IPS DF 6.9 (cell line): ENCODE measurements around the gene GDF2.

ENCODE experiments used
- DNase-seq: peaks from one replicate; pipeline ENCODE4 v3.0.0-alpha.2; 2013; ENCODE audit warnings: low read depth, low spot score
- H3K27ac ChIP-seq: one replicate; pipeline ENCODE4 v1.5.1; 2013; ENCODE audit warnings: low read length, control low read depth
- H3K27me3 ChIP-seq: 2 replicates; pipeline ENCODE4 v1.6.1; 2013; ENCODE audit warnings: mild to moderate bottlenecking, low read length; ENCODE audit not compliant: control insufficient read depth, insufficient read depth
- H3K36me3 ChIP-seq: 2 replicates; pipeline ENCODE4 v1.6.1; 2013; ENCODE audit warnings: low read length; ENCODE audit not compliant: control insufficient read depth, insufficient read depth
- H3K4me1 ChIP-seq: 2 replicates; pipeline ENCODE4 v1.6.1; 2013; ENCODE audit warnings: low read length; ENCODE audit not compliant: control insufficient read depth, insufficient read depth
- H3K4me3 ChIP-seq: 2 replicates; pipeline ENCODE4 v1.5.1; 2013; ENCODE audit warnings: mild to moderate bottlenecking, low read length
- H3K9me3 ChIP-seq: 2 replicates; pipeline ENCODE4 v1.6.1; 2013; ENCODE audit warnings: low read length, inconsistent platforms; ENCODE audit not compliant: control insufficient read depth, insufficient read depth
- WGBS: extraction: QIAGEN DNeasy Blood & Tissue Kit; methylation state at CpG from one replicate; pipeline ENCODE4 v1.1.7; 2013; ENCODE audit warnings: mixed read lengths, missing lambda C conversion rate; ENCODE audit not compliant: insufficient read length, insufficient coverage; 5-methylcytosine and 5-hydroxymethylcytosine counted together

The GDF2 gene

GRCh38 chr10:47353351-47353750 is 31.1 kb downstream of the GDF2 start:
- no peak overlapping the region for H3K4me3 ChIP-seq
- no CpG with 5 or more reads among the region's 6 CpGs for WGBS

GRCh38 chr10:47354165-47354564 is 31.9 kb downstream of the GDF2 start:
- H3K27me3 ChIP-seq: no peaks in the 10 kb centered on the region
- no peak overlapping the region for H3K27ac ChIP-seq
- H3K9me3 ChIP-seq: no peaks in the 10 kb centered on the region
- no CpG with 5 or more reads among the region's 4 CpGs for WGBS
- H3K4me1 ChIP-seq: no peaks in the 10 kb centered on the region
- H3K4me3 ChIP-seq: no peak overlapping the region
- no peak for DNase-seq
- H3K36me3 ChIP-seq: no peaks in the 10 kb centered on the region

More at GRCh38 chr10:47353351-47353750, 31.1 kb downstream of the GDF2 start:
- no peaks in the 10 kb centered on the region for H3K4me1 ChIP-seq
- no peak overlapping the region for H3K27ac ChIP-seq
- no peaks in the 10 kb centered on the region for H3K9me3 ChIP-seq
- no peaks in the 10 kb centered on the region for H3K36me3 ChIP-seq
- H3K27me3 ChIP-seq: no peaks in the 10 kb centered on the region
- no peak for DNase-seq

GRCh38 chr10:47354900-47355299 is 32.6 kb downstream of the GDF2 start:
- no peak for DNase-seq
- no CpG with 5 or more reads among the region's 1 CpG for WGBS
- no peaks in the 10 kb centered on the region for H3K4me1 ChIP-seq
- H3K36me3 ChIP-seq: no peaks in the 10 kb centered on the region
- no peak overlapping the region for H3K27ac ChIP-seq
- H3K4me3 ChIP-seq: no peak overlapping the region
- no peaks in the 10 kb centered on the region for H3K9me3 ChIP-seq
- H3K27me3 ChIP-seq: no peaks in the 10 kb centered on the region

- WGBS: no CpG with 5 or more reads among the region's 5 CpGs
- no peaks in the 10 kb centered on the region for H3K27me3 ChIP-seq
- H3K4me3 ChIP-seq: no peak overlapping the region
- no peak overlapping the region for H3K27ac ChIP-seq
- H3K36me3 ChIP-seq: no peaks in the 10 kb centered on the region
- no peaks in the 10 kb centered on the region for H3K4me1 ChIP-seq
- no peak for DNase-seq
- H3K9me3 ChIP-seq: no peaks in the 10 kb centered on the region
Measured at GRCh38 chr10:47356708-47357107, 34.5 kb downstream of the GDF2 start.

DNA sequence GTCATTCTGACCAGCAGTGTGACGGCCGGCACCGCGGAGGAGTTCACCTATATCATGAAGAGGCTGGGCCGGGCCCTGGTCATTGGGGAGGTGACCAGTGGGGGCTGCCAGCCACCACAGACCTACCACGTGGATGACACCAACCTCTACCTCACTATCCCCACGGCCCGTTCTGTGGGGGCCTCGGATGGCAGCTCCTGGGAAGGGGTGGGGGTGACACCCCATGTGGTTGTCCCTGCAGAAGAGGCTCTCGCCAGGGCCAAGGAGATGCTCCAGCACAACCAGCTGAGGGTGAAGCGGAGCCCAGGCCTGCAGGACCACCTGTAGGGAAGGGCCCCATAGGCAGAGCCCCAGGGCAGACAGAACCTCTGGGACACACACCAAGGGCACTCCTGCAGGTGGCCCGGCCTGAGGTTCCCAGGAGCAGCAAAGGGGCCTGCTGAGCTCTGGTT is 34.9 kb downstream of the GDF2 start:
- DNase-seq: no peak
- WGBS: no CpG with 5 or more reads among the region's 12 CpGs

GRCh38 chr10:47357911-47358310 is 35.7 kb downstream of the GDF2 start:
- H3K27me3 ChIP-seq: no peaks in the 10 kb centered on the region
- no peaks in the 10 kb centered on the region for H3K4me1 ChIP-seq
- no CpG with 5 or more reads among the region's 3 CpGs for WGBS
- H3K4me3 ChIP-seq: no peak overlapping the region
- DNase-seq: no peak
- H3K36me3 ChIP-seq: no peaks in the 10 kb centered on the region
- H3K9me3 ChIP-seq: no peaks in the 10 kb centered on the region
- no peak overlapping the region for H3K27ac ChIP-seq

More for the DNA sequence above, 34.9 kb downstream of the GDF2 start:
- Histone ChIP-seq H3K9me3 (no peaks in the 10 kb centered on the region), H3K27me3 (no peaks in the 10 kb centered on the region), H3K4me3 (no peak overlapping the region), H3K4me1 (no peaks in the 10 kb centered on the region), H3K36me3 (no peaks in the 10 kb centered on the region), H3K27ac (no peak overlapping the region)

- no peak overlapping the region for H3K4me3 ChIP-seq
- WGBS: no CpG with 5 or more reads among the region's 3 CpGs
- H3K27me3 ChIP-seq: no peaks in the 10 kb centered on the region
- H3K27ac ChIP-seq: no peak overlapping the region
- no peak for DNase-seq
- no peaks in the 10 kb centered on the region for H3K4me1 ChIP-seq
- H3K36me3 ChIP-seq: no peaks in the 10 kb centered on the region
- no peaks in the 10 kb centered on the region for H3K9me3 ChIP-seq
Measured at GRCh38 chr10:47358457-47358856, 36.2 kb downstream of the GDF2 start.

- Histone ChIP-seq H3K9me3 (no peaks in the 10 kb centered on the region), H3K27ac (no peak overlapping the region), H3K4me1 (no peaks in the 10 kb centered on the region), H3K36me3 (no peaks in the 10 kb centered on the region), H3K4me3 (no peak overlapping the region), H3K27me3 (no peaks in the 10 kb centered on the region)
- WGBS: no CpG with 5 or more reads among the region's 2 CpGs
- no peak for DNase-seq
Measured at GRCh38 chr10:47359101-47359500, 36.8 kb downstream of the GDF2 start.

GRCh38 chr10:47359626-47360418 is 37.6 kb downstream of the GDF2 start:
- Histone ChIP-seq H3K4me1 (no peaks in the 10 kb centered on the region), H3K27me3 (no peaks in the 10 kb centered on the region)
- no CpG with 5 or more reads among the region's 4 CpGs for WGBS

DNA sequence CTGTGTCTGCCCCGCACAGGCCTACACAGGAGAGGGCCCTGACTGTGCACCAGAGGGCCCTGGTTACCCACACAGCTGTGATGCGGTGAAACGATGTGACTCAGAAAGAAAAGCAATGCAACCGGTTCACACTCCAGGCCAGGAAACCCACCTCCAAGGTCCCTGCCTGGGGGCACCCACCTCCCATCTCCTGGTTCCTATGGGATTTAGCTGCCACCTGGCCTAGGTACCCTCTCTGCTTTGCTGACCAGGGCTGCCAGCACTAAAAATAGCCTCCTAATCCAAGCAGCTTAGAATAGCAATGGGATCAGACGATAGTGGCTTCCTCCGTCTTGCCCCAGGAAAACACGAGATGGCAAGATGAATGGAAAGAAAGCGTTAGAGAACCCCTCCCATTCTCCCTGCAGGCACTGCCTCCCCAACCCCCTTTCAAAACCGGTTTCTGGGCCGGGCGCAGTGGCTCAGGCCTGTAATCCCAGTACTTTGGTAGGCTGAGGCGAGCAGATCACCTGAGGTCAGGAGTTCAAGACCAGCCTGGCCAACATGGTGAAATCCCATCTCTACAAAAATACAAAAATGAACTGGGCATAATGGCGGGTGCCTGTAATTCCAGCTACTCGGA is 38.3 kb downstream of the GDF2 start:
- Histone ChIP-seq H3K36me3 (no peaks in the 10 kb centered on the region), H3K4me3 (no peak overlapping the region), H3K9me3 (no peaks in the 10 kb centered on the region), H3K4me1 (no peaks in the 10 kb centered on the region), H3K27ac (no peak overlapping the region), H3K27me3 (no peaks in the 10 kb centered on the region)
- WGBS: no CpG with 5 or more reads among the region's 14 CpGs
- no peak for DNase-seq

More at GRCh38 chr10:47359626-47360418, 37.6 kb downstream of the GDF2 start:
- no peaks in the 10 kb centered on the region for H3K36me3 ChIP-seq
- no peak for DNase-seq
- H3K9me3 ChIP-seq: no peaks in the 10 kb centered on the region
- H3K4me3 ChIP-seq: no peak overlapping the region
- no peak overlapping the region for H3K27ac ChIP-seq
